H1 (cell line): ENCODE results near the gene ADAMTS17. TPM values are rescaled to one million over a fixed set of nuclear protein-coding genes. Genes with fewer than 3 reads are reported as not detected.

Experiments
- CTCF ChIA-PET: fragments of 300-600 bp; sonication (Branson Sonifier 250); formaldehyde crosslinking; loops from one replicate; lab custom pipeline; 2021; ENCODE audit not compliant: partially characterized antibody; lab: Charles Lee
- POLR2A ChIA-PET: fragments of 300-600 bp; sonication (Branson Sonifier 250); formaldehyde crosslinking; loops from one replicate; lab custom pipeline; 2021; ENCODE audit warnings: inconsistent platforms; ENCODE audit not compliant: partially characterized antibody; lab: Charles Lee
- DNase-seq, 2 experiments: peaks; one replicate each; pipeline versions ENCODE4 v3.0.0 to v3.0.0-alpha.2; 2010 to 2022; ENCODE audit warnings: low spot score in 2 of 2, low read depth in 1 of 2, mixed read lengths in 1 of 2
- FAIRE-seq: peaks from 2 replicates; lab custom pipeline; 2011; peaks lifted over from hg19 to GRCh38; lab: Jason Lieb, UNC
- H2AFZ ChIP-seq: 2 replicates; pipeline ENCODE4 v1.8.1; 2012; ENCODE audit warnings: low read length, inconsistent platforms
- H2AK5ac ChIP-seq: 2 replicates; pipeline ENCODE4 v1.6.1; 2013; ENCODE audit warnings: low read depth, low read length
- H2BK120ac ChIP-seq: replicated peaks from 2 replicates; pipeline ENCODE3; 2013; ENCODE audit warnings: low read depth, low read length, inconsistent platforms
- H2BK12ac ChIP-seq: 2 replicates; pipeline ENCODE4 v1.6.1; 2013; ENCODE audit warnings: low read depth, low read length
- H2BK15ac ChIP-seq: 2 replicates; pipeline ENCODE4 v1.6.1; 2013; ENCODE audit warnings: low read length
- H2BK20ac ChIP-seq: 2 replicates; pipeline ENCODE4 v1.6.1; 2013; ENCODE audit warnings: low read length
- H2BK5ac ChIP-seq: 2 replicates; pipeline ENCODE4 v1.6.1; 2013; ENCODE audit warnings: low read depth, low read length
- H3K14ac ChIP-seq: 2 replicates; pipeline ENCODE4 v1.6.1; 2013; ENCODE audit warnings: inconsistent platforms; ENCODE audit not compliant: insufficient read length
- H3K18ac ChIP-seq: 2 replicates; pipeline ENCODE4 v1.6.1; 2013; ENCODE audit warnings: low read length; ENCODE audit errors: extremely low read depth
- H3K23ac ChIP-seq: 2 replicates; pipeline ENCODE4 v1.6.1; 2013; ENCODE audit warnings: inconsistent platforms; ENCODE audit not compliant: insufficient read length
- H3K23me2 ChIP-seq: 2 replicates; pipeline ENCODE4 v1.6.1; 2013; ENCODE audit warnings: low read depth, low read length
- H3K27ac ChIP-seq: 2 replicates; pipeline ENCODE4 v1.6.1; 2011; ENCODE audit warnings: low read depth, low read length, inconsistent platforms
- H3K27me3 ChIP-seq, 4 experiments: replicated peaks in 1 of 4; 1 replicate in 1 of 4; 2 replicates in 3 of 4; pipeline versions ENCODE4 v1.6.1 to v1.8.1; 2011 to 2013; ENCODE audit warnings: low read length in 3 of 4, mild to moderate bottlenecking in 3 of 4, inconsistent platforms in 2 of 4, mixed read lengths in 2 of 4, moderate library complexity in 1 of 4; ENCODE audit not compliant: control insufficient read depth in 3 of 4, insufficient read depth in 3 of 4; ENCODE audit errors: extremely low read depth in 1 of 4
- H3K36me3 ChIP-seq, 4 experiments: 2 replicates each; pipeline versions ENCODE4 v1.6.1 to v1.8.1; 2011 to 2013; ENCODE audit warnings: mild to moderate bottlenecking in 4 of 4, low read length in 3 of 4, moderate library complexity in 2 of 4, control low read depth in 1 of 4, inconsistent platforms in 1 of 4; ENCODE audit not compliant: insufficient read depth in 4 of 4, control insufficient read depth in 2 of 4
- H3K4ac ChIP-seq: replicated peaks from 2 replicates; pipeline ENCODE3; 2013; ENCODE audit warnings: low read length, low read depth, mixed read lengths, inconsistent platforms; ENCODE audit not compliant: insufficient read length
- H3K4me1 ChIP-seq, 4 experiments: replicated peaks in 1 of 4; 1 replicate in 1 of 4; 2 replicates in 3 of 4; pipeline versions ENCODE4 v1.6.1 to v1.8.1; 2011 to 2013; ENCODE audit warnings: low read length in 3 of 4, inconsistent platforms in 2 of 4, mixed read lengths in 1 of 4; ENCODE audit not compliant: insufficient read depth in 4 of 4, control insufficient read depth in 3 of 4
- H3K4me2 ChIP-seq, 2 experiments: 2 replicates each; pipeline versions ENCODE4 v1.6.1 to v1.8.1; 2011 to 2013; ENCODE audit warnings: low read depth in 2 of 2, low read length in 2 of 2, control low read depth in 1 of 2, inconsistent platforms in 1 of 2, mild to moderate bottlenecking in 1 of 2; ENCODE audit not compliant: insufficient read depth in 1 of 2
- H3K4me3 ChIP-seq, 4 experiments: fragments of 200-600, 300-600 bp in 1 of 4; sonication (generic), shearing (Covaris generic), sonication (Bioruptor Twin) in 1 of 4; 2 replicates each; pipeline versions ENCODE4 v1.5.1 to v1.8.1; 2011 to 2016; ENCODE audit warnings: low read length in 4 of 4, low read depth in 3 of 4, control low read depth in 2 of 4, inconsistent platforms in 2 of 4, mild to moderate bottlenecking in 2 of 4, mixed read lengths in 1 of 4, moderate library complexity in 1 of 4; ENCODE audit not compliant: insufficient read depth in 2 of 4; ENCODE audit errors: extremely low read depth in 1 of 4
- H3K56ac ChIP-seq: replicated peaks from 2 replicates; pipeline ENCODE3; 2013; ENCODE audit warnings: low read depth, mild to moderate bottlenecking, mixed read lengths, low read length, inconsistent platforms; ENCODE audit not compliant: insufficient read length
- H3K79me1 ChIP-seq: 2 replicates; pipeline ENCODE4 v1.6.1; 2013; ENCODE audit warnings: low read depth, low read length, control low read depth
- H3K79me2 ChIP-seq, 2 experiments: 2 replicates each; pipeline versions ENCODE4 v1.6.1 to v1.8.1; 2012 to 2013; ENCODE audit warnings: low read length in 2 of 2, mild to moderate bottlenecking in 2 of 2, inconsistent platforms in 1 of 2; ENCODE audit not compliant: insufficient read depth in 2 of 2, control insufficient read depth in 1 of 2
- H3K9ac ChIP-seq, 4 experiments: replicated peaks in 1 of 4; 1 replicate in 1 of 4; 2 replicates in 3 of 4; pipeline versions ENCODE4 v1.6.1 to v1.8.1; 2011 to 2013; ENCODE audit warnings: low read depth in 3 of 4, low read length in 3 of 4, control low read depth in 2 of 4, mild to moderate bottlenecking in 2 of 4, moderate library complexity in 2 of 4, inconsistent platforms in 1 of 4; ENCODE audit errors: extremely low read depth in 1 of 4
- H3K9me3 ChIP-seq, 2 experiments: 2 replicates each; pipeline versions ENCODE4 v1.6.1 to v1.8.1; 2012 to 2013; ENCODE audit warnings: mild to moderate bottlenecking in 2 of 2, moderate library complexity in 2 of 2, control low read depth in 1 of 2, inconsistent platforms in 1 of 2, low read depth in 1 of 2, low read length in 1 of 2, mixed read lengths in 1 of 2; ENCODE audit not compliant: insufficient read depth in 2 of 2
- H4K20me1 ChIP-seq, 2 experiments: replicated peaks in 1 of 2; 2 replicates each; pipeline versions ENCODE3 to v1.8.1; 2011 to 2013; ENCODE audit warnings: inconsistent platforms in 2 of 2, low read length in 2 of 2, mild to moderate bottlenecking in 1 of 2; ENCODE audit not compliant: insufficient read depth in 2 of 2, control insufficient read depth in 1 of 2
- H4K5ac ChIP-seq: 2 replicates; pipeline ENCODE4 v1.6.1; 2013; ENCODE audit warnings: low read length, low read depth, mixed read lengths, inconsistent platforms; ENCODE audit not compliant: insufficient read length
- H4K8ac ChIP-seq: 2 replicates; pipeline ENCODE4 v1.8.0; 2013; ENCODE audit warnings: mild to moderate bottlenecking, moderate library complexity, low read length, inconsistent platforms; ENCODE audit not compliant: insufficient read depth; ENCODE audit errors: extremely low read depth
- H4K91ac ChIP-seq: replicated peaks from 2 replicates; pipeline ENCODE3; 2013; ENCODE audit warnings: low read length, mixed read lengths, inconsistent platforms; ENCODE audit not compliant: insufficient read length
- CTCF ChIP-seq, 3 experiments: IDR thresholded peaks; 1 replicate in 2 of 3; 2 replicates in 1 of 3; pipeline versions ENCODE4 v1.5.1 to v1.6.1; 2011; ENCODE audit warnings: low read length in 3 of 3, mild to moderate bottlenecking in 3 of 3, inconsistent platforms in 2 of 3, low read depth in 1 of 3, moderate library complexity in 1 of 3; ENCODE audit not compliant: insufficient read depth in 1 of 3; ENCODE audit errors: control extremely low read depth in 1 of 3
- EP300 ChIP-seq, 2 experiments: IDR thresholded peaks; 1 replicate in 1 of 2; 2 replicates in 1 of 2; pipeline ENCODE4 v1.6.1; 2011 to 2012; ENCODE audit warnings: low read depth in 2 of 2, low read length in 2 of 2, mild to moderate bottlenecking in 2 of 2, borderline replicate concordance in 1 of 2, inconsistent platforms in 1 of 2, moderate library complexity in 1 of 2
- GTF2F1 ChIP-seq: IDR thresholded peaks from 2 replicates; pipeline ENCODE4 v1.6.1; 2012; ENCODE audit warnings: low read depth, low read length, improper control_type of control experiment, borderline replicate concordance
- HDAC6 ChIP-seq: IDR thresholded peaks from one replicate; pipeline ENCODE4 v1.7.1; 2012; ENCODE audit warnings: low read depth, mild to moderate bottlenecking, inconsistent platforms, low read length, moderate library complexity
- MAX ChIP-seq: IDR thresholded peaks from 2 replicates; pipeline ENCODE4 v1.6.1; 2012; ENCODE audit warnings: inconsistent platforms
- POU5F1 ChIP-seq: IDR thresholded peaks from 2 replicates; pipeline ENCODE4 v1.6.1; 2011; ENCODE audit warnings: low read depth, mild to moderate bottlenecking, low read length, moderate library complexity
- RXRA ChIP-seq: IDR thresholded peaks from 2 replicates; pipeline ENCODE4 v1.6.1; 2011; ENCODE audit warnings: low read depth, mild to moderate bottlenecking, low read length, moderate library complexity; ENCODE audit not compliant: insufficient read depth
- SIX5 ChIP-seq: IDR thresholded peaks from 2 replicates; pipeline ENCODE4 v1.6.1; 2011; ENCODE audit warnings: mild to moderate bottlenecking, low read depth, low read length
- ZNF274 ChIP-seq: IDR thresholded peaks from 2 replicates; pipeline ENCODE4 v1.7.0; 2012; ENCODE audit warnings: low read length, borderline replicate concordance; ENCODE audit errors: extremely low read depth
- WGBS, 2 experiments: shearing (Covaris generic) in 1 of 2; methylation state at CpG; one replicate each; pipeline versions ENCODE4 v1.1.6 to v1.1.7; 2013 to 2015; ENCODE audit warnings: low lambda C conversion rate in 2 of 2, mixed read lengths in 2 of 2, inconsistent platforms in 1 of 2, low coverage in 1 of 2, missing lambda C conversion rate in 1 of 2; ENCODE audit not compliant: insufficient replicate concordance in 2 of 2, insufficient coverage in 1 of 2, insufficient read length in 1 of 2; ENCODE audit errors: extremely low coverage in 1 of 2, missing lambda C conversion rate in 1 of 2; 5-methylcytosine and 5-hydroxymethylcytosine counted together
- polyA plus RNA-seq, 7 experiments: library from polyadenylated mRNA; depleted of rRNA in 3 of 7; stranded (reverse) in 5 of 7; unstranded in 2 of 7; fragments of >200 nt in 5 of 7; fragments of 200-250 nt in 2 of 7; gene quantifications; 1 replicate in 5 of 7; 2 replicates in 1 of 7; 4 replicates in 1 of 7; pipeline versions ENCODE4 v1.2.1 to v1.2.3, GENCODE V29; 2011 to 2013; ENCODE audit warnings: missing spikeins in 2 of 7, mixed read lengths in 2 of 7
- total RNA-seq: library from RNA; stranded (reverse); fragmentation: NEBNext Ultra II Directional; extraction: Animal tissue kit (Norgen Biotek cat#: 25700); gene quantifications from 2 replicates; pipeline ENCODE4 v1.2.1, GENCODE V29; 2021

The ADAMTS17 gene
- total and polyA plus RNA-seq, 2 of the 8 experiments (the other 6 are each of a cell fraction or from before 2014, with no cell fraction given), result 0.51 to 1.7 TPM

- 89% methylated on average over 5 of the region's 5 CpGs; no CpG with 5 or more reads in 1 of the 2 experiments for WGBS, 2 experiments
- FAIRE-seq (no peak), DNase-seq (no peak)
- POLR2A ChIA-PET, result no interaction called here
- Histone ChIP-seq H3K27me3 (no peaks in the 10 kb centered on the region), H3K4me3 (no peak overlapping the region), H3K18ac (no peak overlapping the region), H3K36me3 (no peaks in the 10 kb centered on the region), H4K20me1 (no peaks in the 10 kb centered on the region), H3K27ac (no peak overlapping the region), H3K56ac (no peak overlapping the region), H2BK20ac (no peak overlapping the region), H4K5ac (no peak overlapping the region), H3K79me2 (no peaks in the 10 kb centered on the region), H3K9me3 (no peaks in the 10 kb centered on the region), H3K23me2 (no peaks in the 10 kb centered on the region), H2BK5ac (no peak overlapping the region), H3K9ac (no peak overlapping the region), H3K79me1 (no peaks in the 10 kb centered on the region), H4K91ac (no peak overlapping the region), H3K14ac (no peak overlapping the region), H3K4me2 (no peak overlapping the region), H2BK120ac (no peak overlapping the region), H2AK5ac (no peak overlapping the region), H3K4me1 (peaks cover 0 to 16% (median 4%) of the 10 kb centered on the region in 4 experiments; a peak in 5 of 7 replicates), H2BK15ac (no peak overlapping the region), H3K4ac (no peak overlapping the region), H3K23ac (no peak overlapping the region), H4K8ac (no peak overlapping the region), H2BK12ac (no peak overlapping the region), H2AFZ (no peak overlapping the region)
- CTCF ChIA-PET, result interaction anchor here (0.8 to 2.2 kb wide), 2 partner anchors 12 to 136 kb away, joined by 3 to 8 read pairs; no protein-coding TSS in a partner anchor
- TF ChIP-seq EP300 (IDR thresholded peaks at IDR 0.05; ENCODE audit: borderline replicate concordance in 1 of 2, low read depth in 2 of 2, low read length in 2 of 2) (no peak), POU5F1 (no peak), HDAC6 (no peak), ZNF274 (no peak), MAX (no peak), CTCF (IDR thresholded peaks at IDR 0.05; ENCODE audit: control extremely low read depth in 1 of 3, insufficient read depth in 1 of 3, low read depth in 1 of 3, low read length in 3 of 3) (no peak), GTF2F1 (no peak), SIX5 (no peak), RXRA (no peak)
Measured at GRCh38 chr15:100202309-100202960, 139.3 kb downstream of the ADAMTS17 start.
